Endothelial cell (in vitro differentiated cells): ENCODE results near the gene PTPRM. TPM values are rescaled to one million over a fixed set of nuclear protein-coding genes. Genes with fewer than 3 reads are reported as not detected.

Source experiments
- DNase-seq: peaks from one replicate; pipeline ENCODE4 v3.0.0; 2021; ENCODE audit warnings: low spot score
- H3K27ac Mint-ChIP-seq: one replicate; pipeline ENCODE4 v1.8.0; 2021; ENCODE audit warnings: mixed read lengths, inconsistent platforms; ENCODE audit not compliant: unreplicated experiment
- H3K27me3 Mint-ChIP-seq: one replicate; pipeline ENCODE4 v1.8.0; 2021; ENCODE audit warnings: mild to moderate bottlenecking, moderate library complexity, mixed read lengths, inconsistent platforms; ENCODE audit not compliant: unreplicated experiment
- H3K36me3 Mint-ChIP-seq: one replicate; pipeline ENCODE4 v1.8.0; 2021; ENCODE audit warnings: mild to moderate bottlenecking, low read depth, mixed read lengths, inconsistent platforms; ENCODE audit not compliant: unreplicated experiment
- H3K4me1 Mint-ChIP-seq: one replicate; pipeline ENCODE4 v1.8.0; 2021; ENCODE audit warnings: mild to moderate bottlenecking, mixed read lengths, inconsistent platforms; ENCODE audit not compliant: unreplicated experiment
- H3K4me3 Mint-ChIP-seq: one replicate; pipeline ENCODE4 v1.8.0; 2021; ENCODE audit warnings: mild to moderate bottlenecking, mixed read lengths, inconsistent platforms; ENCODE audit not compliant: unreplicated experiment
- H3K9me3 Mint-ChIP-seq: one replicate; pipeline ENCODE4 v1.8.0; 2021; ENCODE audit warnings: mixed read lengths, inconsistent platforms; ENCODE audit not compliant: unreplicated experiment
- total RNA-seq: library from RNA; stranded (reverse); fragmentation: NEBNext Ultra II Directional; extraction: Animal tissue kit (Norgen Biotek cat#: 25700); gene quantifications from one replicate; pipeline ENCODE4 v1.2.1, GENCODE V29; 2021; ENCODE audit not compliant: unreplicated experiment
- TF ChIP-seq, protein P1 (sequence below): fragments of 200-600 bp; sonication (generic); IDR thresholded peaks from one replicate; pipeline ENCODE4 v1.5.0; 2021; ENCODE audit warnings: antibody characterized with exemption; ENCODE audit not compliant: unreplicated experiment

PTPRM gene
- total RNA-seq, 1 donor from 2014 or later, result 284 TPM

DNA sequence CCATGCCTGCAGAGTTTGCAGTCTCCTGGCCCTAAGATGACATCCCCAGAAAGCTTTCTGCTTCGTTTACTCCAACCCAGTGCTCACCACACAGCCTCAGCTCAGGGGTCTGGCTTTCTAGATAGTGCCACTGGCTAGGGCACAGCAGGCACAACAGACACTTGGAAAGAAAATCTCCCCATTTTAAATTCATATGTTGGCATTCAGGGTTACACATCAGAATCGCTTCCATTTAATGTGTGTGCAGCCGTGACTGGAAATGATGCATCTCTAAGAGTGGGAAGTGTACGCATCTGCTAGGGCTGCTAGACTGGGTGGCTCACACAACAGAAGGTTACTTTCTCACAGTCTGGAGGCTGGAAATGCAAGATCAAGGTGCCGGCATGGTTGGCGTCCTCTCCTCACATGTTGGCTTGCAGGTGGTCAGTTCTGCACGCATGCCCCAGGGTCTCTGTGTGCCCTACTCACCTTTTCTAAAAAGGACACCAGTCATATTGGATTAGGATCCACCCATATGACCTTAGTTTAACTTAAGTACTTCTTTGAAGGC, 712.7 kb downstream of the PTPRM start:
- TF ChIP-seq, protein P1, sequence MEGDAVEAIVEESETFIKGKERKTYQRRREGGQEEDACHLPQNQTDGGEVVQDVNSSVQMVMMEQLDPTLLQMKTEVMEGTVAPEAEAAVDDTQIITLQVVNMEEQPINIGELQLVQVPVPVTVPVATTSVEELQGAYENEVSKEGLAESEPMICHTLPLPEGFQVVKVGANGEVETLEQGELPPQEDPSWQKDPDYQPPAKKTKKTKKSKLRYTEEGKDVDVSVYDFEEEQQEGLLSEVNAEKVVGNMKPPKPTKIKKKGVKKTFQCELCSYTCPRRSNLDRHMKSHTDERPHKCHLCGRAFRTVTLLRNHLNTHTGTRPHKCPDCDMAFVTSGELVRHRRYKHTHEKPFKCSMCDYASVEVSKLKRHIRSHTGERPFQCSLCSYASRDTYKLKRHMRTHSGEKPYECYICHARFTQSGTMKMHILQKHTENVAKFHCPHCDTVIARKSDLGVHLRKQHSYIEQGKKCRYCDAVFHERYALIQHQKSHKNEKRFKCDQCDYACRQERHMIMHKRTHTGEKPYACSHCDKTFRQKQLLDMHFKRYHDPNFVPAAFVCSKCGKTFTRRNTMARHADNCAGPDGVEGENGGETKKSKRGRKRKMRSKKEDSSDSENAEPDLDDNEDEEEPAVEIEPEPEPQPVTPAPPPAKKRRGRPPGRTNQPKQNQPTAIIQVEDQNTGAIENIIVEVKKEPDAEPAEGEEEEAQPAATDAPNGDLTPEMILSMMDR, result no peak
- Mint-ChIP-seq H3K27ac (no peak overlapping the region), H3K4me1 (peaks cover 3% of the 10 kb centered on the region), H3K4me3 (no peak overlapping the region), H3K27me3 (peaks cover 4% of the 10 kb centered on the region), H3K9me3 (no peaks in the 10 kb centered on the region), H3K36me3 (peaks cover 8% of the 10 kb centered on the region)
- no peak for DNase-seq

DNA sequence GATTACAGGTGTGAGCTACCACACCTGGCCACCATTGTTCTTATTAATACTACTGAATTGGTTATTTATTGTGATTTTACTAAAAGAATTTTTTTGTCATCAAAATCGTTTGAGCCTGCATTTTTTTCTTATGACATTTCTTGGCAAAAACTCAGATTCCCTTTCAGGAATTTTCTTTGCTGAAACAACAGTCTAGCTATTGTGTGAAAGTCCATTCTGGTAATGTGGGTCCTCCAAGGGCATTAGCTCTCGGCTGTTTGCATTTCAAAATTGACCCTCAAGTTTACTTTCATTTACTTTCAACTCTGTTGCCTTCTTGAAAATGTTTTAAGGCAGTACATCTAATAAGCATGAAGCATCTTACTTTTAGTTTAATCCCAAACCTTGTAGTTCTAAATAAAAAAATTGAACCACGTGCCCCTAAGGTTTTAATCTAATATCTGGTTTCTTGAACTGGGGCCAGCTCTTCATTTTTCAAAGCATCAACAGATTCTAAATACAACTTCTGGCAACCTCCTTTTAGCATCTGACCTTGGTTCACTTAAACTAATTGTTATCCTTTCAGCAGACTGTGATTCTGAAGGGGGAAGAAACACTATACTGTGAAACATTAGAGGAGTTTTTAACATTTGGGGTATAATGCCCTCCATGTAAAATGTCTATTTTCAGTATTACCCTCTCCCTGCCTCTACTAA, 716.9 kb downstream of the PTPRM start:
- peaks cover 8% of the 10 kb centered on the region for H3K27me3 Mint-ChIP-seq
- TF ChIP-seq, protein P1, result no peak
- H3K4me3 Mint-ChIP-seq, result no peak overlapping the region
- peaks cover 8% of the 10 kb centered on the region for H3K36me3 Mint-ChIP-seq
- DNase-seq, result no peak
- no peaks in the 10 kb centered on the region for H3K9me3 Mint-ChIP-seq
- H3K27ac Mint-ChIP-seq, result no peak overlapping the region
- peaks cover 3% of the 10 kb centered on the region for H3K4me1 Mint-ChIP-seq

GRCh38 chr18:8286303-8286702, 719.2 kb downstream of the PTPRM start:
- Mint-ChIP-seq H3K27ac (no peak overlapping the region), H3K4me1 (peaks cover 11% of the 10 kb centered on the region), H3K9me3 (no peaks in the 10 kb centered on the region), H3K4me3 (no peak overlapping the region), H3K36me3 (peaks cover 8% of the 10 kb centered on the region), H3K27me3 (peaks cover 6% of the 10 kb centered on the region)
- DNase-seq, result no peak
- TF ChIP-seq, protein P1, result no peak

GRCh38 chr18:8287196-8287885, 720.2 kb downstream of the PTPRM start:
- Mint-ChIP-seq H3K27me3 (peaks cover 6% of the 10 kb centered on the region), H3K4me3 (no peak overlapping the region), H3K27ac (no peak overlapping the region), H3K4me1 (peaks cover 14% of the 10 kb centered on the region), H3K9me3 (no peaks in the 10 kb centered on the region), H3K36me3 (peaks cover 8% of the 10 kb centered on the region)
- TF ChIP-seq, protein P1, result no peak
- DNase-seq, result no peak
